RPMI7951 (cell line): ENCODE measurements around the gene PRKAG2. TPM values are rescaled to one million over a fixed set of nuclear protein-coding genes. Genes with fewer than 3 reads are reported as not detected.
A peak's percentile ranks its signal among the peaks of the same experiment; 100 is the strongest.

Experiments used
- DNase-seq: peaks from one replicate; pipeline ENCODE4 v3.0.0-alpha.2; 2012; ENCODE audit warnings: low read depth
- total RNA-seq: library from RNA; depleted of rRNA; stranded (reverse); fragments of >200 nt; shearing (Covaris generic); gene quantifications from 2 replicates; pipeline ENCODE4 v1.2.3, GENCODE V29; 2014

The PRKAG2 gene
- total RNA-seq, 1 experiment from 2014 or later: 3.6 TPM

DNA sequence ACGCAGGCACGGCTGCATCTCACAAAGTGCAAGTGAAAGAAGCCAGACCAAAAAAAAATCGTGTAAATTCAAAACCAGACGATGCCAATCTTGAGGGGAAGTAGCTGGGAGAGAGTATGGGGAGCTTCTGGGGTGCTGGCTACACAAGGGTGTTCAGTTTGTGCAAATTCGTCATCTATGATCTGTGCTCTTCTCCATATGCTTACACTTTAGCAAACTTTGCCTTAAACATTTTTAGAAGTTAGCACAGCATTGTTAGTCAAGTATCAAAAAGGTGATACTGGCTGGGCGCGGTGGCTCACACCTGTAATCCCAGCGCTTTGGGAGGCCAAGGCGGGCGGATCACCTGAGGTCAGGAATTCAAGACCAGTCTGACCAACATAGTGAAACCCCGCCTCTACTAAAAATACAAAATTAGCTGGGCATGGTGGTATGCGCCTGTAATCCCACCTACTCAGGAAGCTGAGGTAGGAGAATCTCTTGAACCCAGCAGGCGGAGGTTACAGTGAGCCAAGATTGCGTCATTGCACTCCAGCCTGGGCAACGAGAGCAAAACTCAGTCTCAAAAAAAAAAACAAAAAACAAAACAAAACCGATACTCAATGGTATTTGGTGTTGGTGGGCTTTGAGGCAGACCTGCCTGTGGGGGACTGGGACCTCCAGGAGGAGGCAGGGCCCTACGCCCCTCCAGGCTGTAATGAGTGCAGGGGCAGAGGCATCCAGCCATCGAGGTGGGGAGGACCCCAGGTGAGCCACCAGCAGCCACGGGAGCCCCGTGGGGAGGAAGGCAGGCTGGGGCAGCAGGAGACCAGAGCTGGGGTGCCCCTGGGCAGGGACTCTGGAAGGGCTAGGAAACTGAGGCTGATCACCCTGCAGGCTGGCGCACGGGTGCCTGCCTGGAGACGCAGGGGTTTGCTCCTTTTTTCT is 150.0 kb downstream of the PRKAG2 start:
- no peak for DNase-seq

DNA sequence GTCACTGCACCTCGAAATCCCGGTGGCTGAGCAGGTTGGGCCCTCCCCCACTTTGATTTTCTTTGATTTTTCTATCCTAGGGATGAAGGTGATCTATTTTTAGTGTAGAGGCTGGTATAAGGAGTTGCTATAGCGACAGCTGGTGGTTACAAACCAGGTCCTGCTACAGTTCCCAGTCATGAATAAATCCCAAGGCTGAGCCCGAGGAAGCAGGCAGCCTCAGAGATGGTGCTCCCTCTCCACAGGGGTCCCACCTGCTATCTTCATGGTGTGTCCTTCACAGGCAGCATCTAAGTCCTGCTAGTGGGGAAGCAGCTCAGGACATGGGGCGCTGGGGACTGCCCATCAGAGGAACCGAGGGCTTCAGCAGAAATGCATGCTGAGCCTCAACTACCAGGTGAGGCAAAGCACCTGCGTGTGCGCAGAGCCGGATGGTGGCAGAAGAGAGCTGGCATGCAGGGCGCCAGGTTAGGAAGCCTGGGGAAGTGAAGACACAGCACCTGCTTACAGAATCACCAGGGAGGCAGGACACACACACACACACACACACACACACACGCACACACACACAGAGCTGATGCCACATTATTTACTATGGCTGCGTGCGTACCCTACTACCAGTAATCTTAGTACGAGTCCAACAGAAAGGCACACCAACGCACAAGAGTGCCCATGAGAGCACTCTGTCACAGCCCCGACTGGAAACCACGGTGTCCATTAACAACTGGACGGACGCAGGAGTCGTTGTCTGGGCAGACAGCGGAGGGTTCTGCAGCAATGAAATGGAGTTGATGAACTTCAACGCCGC is 150.9 kb downstream of the PRKAG2 start:
- DNase-seq: peak; percentile 44

DNA sequence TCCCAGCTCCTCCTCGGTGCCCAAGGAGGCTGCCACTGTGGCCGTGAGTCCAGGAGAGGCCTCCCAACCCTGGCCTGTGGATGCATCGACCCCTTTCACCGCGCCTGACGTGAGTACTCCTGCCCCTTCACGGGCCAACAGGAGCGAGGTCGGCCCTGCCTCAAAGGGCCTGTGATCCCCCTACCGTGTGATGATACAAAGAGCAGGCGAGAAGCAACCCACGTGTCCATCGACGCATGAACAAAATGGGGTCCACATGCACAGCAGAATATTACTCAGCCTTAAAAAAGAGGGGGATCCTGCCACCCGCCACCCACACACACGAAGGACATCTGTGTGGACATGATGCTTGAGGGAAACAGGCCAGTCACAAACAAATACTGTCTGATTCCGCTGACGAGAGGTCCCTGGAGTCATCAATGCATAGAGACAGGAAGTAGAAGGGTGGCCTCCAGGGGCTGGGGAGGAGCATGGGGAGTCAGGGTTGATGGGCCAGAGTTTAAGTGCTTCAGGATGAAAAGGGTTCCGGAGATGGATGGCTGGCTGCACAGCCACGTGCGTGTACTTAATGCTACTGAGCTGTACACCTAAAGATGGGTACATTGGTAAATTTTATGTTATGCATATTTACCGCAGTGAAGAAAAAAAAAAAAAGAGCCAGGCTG is 151.9 kb downstream of the PRKAG2 start:
- no peak for DNase-seq

DNA sequence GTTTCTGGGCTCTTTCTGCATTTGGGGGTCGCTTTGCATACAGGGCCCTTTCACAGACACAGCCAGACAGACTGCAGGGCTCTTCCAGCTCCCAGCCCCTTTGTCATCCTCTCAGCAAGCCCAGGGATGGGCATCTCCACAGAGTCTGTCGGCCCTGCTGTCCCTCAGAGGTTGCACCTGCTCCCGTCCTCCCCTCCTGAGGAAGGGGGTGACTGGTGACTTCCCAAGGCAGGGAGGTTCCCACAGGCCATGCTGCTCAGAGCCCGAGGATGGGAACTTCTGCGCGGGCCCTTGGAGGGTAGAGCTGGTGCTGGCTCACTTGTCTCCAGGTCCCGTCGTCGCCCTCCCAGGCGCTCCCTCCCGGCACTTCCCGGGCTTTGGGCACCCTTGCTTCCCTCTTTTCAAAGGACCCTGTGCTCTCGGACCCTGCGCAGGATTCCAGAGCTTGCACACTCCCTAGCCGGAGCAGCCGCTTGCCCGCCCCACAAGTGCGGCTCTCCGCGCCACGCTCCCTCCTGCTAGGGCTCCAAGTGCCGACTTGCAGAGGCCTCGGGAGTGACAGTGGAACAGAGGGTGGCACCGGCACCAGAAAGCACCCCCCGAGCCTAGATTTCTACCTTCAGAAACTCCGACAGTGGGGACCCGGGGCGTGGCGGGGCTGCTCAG is 152.5 kb downstream of the PRKAG2 start:
- DNase-seq: no peak

DNA sequence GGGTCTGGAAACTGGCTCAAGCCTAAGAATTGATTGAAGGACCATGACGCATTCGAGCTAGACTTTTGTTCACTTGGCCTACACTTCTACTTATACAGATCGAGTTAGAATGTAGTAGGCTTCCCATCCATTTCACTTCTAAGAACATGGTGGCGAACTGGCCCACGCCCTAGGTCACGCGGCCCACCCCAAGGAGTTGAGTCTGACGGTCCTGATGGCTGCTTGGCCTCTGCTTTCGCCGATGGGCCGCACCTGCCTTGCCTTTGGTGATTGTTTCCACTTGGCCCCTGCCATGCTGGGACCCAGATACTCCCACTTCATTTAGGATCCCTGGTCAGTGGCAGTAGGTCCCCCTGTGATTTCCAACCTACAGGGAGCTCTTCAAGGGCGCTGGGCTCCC is 153.6 kb downstream of the PRKAG2 start:
- DNase-seq: no peak

DNA sequence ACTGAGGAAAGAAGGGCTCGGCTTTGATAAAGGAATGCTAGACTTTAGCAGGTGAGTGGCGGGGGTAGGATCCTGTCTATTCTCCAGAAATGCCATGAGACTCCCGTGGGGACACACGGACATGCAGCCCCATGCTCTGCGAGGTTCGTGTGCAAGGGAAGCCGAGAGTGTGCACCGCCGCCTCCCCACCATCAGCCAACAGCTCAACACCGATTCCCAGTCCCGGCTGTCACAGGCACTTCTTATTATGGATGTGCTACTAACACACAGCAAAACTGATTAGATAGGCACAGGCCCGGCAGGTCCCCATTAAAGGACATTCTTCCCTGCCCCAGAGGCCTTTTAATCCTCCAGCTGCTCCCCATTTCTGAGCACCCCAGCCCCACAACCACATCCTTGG is 154.4 kb downstream of the PRKAG2 start:
- no peak for DNase-seq

DNA sequence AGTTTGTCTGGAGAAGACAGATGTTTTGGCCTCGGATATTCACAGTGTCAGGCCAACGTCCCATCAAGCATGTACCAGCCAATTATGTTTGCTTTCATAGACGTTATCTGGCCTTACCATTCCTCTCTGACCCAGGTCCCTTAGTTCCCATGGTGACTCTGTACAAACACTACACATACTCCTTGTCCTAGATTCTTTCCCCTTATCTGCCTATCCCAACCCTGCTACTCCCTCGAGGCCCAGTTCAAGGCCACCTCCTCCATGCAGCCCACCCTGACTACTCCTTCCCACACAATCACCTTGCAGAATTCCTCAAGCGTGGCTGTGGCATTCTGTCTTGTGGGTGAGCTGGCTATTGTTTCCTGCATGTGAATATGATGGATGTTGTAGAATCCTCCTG is 155.2 kb downstream of the PRKAG2 start:
- DNase-seq: no peak

DNA sequence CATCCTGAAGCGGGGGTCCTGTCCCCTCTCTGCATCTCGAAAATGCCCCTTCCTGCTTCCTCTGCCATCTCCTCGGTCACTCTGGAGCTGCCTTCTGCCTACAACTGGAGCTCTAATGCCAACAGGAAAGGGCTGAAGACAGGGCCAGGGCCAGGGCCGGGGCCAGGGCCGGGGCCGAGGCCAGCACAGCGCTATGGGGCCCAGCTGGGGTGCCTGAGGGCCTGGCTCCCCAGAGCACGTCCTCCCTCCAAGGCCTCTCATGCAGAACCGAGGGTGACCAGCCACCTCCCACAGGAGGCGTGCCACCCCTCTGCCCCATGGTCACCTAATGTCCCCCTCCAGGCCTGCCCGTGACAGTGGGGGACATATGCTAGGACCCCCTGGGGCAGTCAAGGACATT is 155.7 kb downstream of the PRKAG2 start:
- no peak for DNase-seq

DNA sequence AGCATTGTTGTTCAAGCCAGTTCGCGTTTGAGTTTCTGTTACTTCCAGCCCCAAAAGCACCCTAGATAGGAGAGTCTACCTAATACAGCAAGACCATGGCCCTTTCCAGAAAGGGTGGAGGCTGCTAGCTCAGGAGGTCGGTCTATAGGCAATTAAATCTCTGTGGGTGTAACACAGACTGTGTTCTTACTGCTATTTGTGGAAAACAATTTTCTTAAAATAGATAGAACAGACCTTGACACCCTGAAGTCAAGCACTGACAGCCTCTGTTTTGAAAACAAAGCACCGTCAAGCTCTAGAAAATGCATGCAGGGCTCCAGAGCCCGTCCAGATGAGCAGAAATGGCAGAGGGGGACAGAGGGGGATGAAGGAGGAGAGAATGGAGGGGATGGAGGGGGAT is 156.6 kb downstream of the PRKAG2 start:
- no peak for DNase-seq

DNA sequence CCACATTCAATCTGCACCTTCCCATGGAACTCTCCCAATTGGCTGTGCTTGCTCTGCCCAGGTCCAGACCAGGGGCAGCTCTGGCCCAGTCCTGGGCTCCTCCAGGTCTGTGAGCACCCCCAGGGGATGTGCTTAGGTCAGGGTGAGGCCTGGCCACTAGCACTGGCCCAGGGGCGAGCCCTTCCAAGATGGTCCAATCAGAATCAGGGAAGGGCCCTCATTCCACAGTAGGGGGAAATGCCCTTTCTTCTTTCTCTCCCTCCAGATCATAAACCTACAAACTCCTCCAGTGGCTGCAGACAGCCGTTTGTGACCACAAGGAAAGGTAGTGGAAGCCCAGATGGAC is 157.0 kb downstream of the PRKAG2 start:
- no peak for DNase-seq

DNA sequence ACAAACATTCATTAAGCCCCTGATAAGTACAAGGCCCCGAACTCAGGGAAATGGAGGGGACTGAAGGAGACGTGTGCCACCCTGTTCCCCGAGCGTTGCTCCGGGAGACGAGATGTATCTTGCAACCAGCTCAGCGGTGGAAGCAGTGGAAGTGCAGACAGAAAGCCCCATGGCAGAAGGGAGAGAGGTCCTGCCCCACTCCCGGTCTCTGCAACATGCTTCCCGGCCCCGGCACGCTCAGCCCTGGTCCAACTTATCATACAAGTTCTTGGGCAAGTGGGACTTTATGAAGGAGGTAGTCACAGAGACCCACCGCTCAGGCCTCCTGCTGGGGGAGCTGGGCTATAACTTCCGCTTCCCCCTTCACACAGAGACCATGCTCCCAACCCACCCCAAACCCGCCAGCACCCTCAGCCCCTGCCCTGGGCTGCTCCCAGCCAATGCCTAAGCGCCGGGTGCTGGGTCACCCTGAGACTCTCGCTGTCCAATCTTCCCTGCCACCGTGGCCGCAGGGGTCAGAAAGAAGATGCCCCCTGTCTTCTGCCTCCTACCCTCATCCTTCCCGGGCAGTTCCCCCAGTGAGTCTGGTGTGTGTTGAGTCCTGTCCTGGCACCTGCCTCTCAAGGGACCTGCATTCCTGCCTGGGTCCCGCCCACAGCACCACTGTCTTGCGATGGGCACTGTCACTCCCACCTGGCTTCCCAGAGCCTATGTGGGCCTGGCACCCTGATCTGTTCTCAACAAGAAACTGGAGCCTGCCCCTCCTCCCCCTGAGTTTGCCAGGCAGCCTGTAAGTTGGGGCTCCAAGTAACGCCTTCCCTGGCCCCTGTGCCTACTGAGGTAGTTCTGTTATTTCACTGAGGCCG is 157.7 kb downstream of the PRKAG2 start:
- DNase-seq: no peak

DNA sequence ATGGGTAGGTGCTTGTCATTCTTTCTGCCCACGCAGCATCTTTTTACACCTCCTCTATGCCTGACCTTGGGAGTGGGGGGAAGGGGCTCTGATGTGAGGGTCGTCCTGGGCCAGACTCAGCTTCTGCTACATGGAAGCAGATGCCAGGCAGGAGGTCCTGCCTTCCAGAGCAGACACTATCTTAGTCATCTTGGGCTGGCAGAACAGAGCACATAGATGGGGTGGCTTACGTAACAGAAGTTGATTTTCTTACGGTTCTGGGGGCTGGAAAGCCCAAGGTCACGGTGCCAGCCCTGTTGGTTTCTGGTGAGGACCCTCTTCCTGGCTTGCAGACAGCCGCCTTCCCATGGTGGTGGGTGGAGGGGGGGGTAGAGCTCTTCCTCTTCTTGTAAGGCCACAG is 159.0 kb downstream of the PRKAG2 start:
- no peak for DNase-seq

DNA sequence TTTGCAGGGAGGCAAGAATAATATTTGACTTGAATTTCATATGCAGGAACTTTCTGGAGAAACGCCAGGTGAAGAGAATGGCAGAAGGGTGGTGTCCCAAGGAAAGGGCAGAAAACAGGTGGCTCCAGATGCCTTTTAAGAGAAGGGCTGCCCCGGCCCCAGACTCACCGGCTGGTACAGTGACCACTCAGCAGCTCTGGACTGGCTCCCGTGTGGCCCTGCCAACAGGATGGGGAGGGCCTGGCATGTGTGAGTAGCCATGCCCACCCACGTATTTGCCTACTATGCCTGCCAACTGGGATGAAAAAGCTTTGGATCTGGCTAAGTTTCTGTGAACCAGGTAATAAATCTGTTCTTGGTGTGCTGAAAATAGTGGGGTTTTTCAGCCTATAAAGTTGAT is 159.5 kb downstream of the PRKAG2 start:
- DNase-seq: no peak

DNA sequence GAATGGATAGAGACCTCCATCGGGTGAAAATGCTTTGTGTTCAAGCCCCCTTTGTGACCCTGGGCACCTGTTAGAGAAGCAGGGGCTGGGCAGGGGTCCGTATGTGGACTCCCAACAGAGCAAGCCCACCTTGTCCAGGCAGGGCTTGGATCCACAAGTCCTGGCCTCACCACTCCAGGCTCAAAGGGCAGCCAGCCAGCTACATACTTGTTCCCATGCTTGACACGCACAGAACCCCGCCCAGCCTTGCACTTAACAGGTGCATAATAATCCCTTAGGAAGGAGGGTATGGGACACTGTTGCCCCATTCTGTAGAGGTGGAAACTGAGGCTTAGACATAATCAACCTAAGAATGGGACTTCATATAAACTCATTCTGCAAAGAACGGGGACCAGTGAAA is 160.6 kb downstream of the PRKAG2 start:
- DNase-seq: no peak

DNA sequence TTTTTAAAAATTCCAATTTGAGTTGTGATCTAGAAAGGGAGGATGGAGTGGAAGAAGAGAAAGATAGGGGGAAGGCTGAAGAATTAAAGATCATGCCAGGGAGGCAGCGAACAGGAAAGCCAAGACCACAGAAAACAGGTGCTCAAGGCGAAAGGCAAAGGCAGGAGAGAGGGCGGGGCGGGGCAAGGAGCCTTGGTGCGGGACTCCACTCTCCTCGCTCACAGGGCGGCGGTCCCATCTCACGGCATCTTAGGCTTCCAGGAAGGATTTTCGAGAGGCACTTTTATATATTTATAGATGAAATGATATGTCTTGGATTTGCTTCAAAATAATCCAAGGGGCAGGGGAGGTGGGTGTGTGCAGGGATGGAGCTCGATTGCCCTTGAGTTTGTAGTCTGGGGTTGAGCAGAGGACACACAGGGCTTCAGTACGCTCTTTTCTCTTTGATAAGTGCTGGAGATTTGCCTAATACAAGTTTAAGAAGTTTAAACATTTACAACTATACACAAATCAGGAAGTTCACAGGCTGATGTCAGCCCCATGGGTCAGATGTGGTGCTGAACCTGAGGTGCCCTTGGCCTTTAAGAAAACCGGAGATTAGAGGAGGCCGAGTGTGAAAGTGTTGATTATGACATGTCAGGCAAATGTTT is 161.1 kb downstream of the PRKAG2 start:
- DNase-seq: no peak

DNA sequence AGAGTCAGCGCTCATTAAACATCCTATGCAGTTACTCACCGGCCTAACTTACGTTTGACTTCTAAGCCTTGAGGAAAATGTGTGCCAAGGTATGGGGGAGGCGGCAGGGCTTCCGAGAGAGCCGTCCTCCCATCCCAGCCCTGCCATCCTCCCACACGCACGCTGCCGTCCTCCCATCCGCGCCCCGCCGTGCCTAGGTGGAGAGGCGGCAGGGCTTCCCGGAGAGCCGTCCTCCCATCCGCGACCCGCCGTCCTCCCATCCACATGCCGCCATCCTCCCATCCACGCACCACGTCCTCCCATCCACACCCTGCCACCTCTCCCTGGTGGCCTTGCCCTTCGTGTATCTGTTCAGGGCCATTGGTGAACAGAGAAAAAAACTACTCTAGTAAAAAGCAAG is 162.7 kb downstream of the PRKAG2 start:
- DNase-seq: no peak

DNA sequence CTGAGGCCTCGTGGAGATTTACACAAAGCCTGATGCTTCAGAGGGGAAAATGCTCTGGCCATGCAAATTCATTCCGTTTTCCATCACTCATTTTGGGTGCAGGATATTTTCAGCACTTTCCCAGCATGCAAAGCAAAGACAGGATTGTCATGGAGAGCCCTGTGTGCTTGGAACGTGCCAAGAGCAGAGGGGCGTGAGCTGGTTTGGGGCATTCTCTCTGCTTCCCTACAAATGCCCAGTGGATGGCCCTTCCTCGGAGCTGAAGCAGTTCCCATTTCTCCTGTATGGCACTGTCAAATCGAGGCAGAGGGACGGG is 164.1 kb downstream of the PRKAG2 start:
- DNase-seq: no peak

DNA sequence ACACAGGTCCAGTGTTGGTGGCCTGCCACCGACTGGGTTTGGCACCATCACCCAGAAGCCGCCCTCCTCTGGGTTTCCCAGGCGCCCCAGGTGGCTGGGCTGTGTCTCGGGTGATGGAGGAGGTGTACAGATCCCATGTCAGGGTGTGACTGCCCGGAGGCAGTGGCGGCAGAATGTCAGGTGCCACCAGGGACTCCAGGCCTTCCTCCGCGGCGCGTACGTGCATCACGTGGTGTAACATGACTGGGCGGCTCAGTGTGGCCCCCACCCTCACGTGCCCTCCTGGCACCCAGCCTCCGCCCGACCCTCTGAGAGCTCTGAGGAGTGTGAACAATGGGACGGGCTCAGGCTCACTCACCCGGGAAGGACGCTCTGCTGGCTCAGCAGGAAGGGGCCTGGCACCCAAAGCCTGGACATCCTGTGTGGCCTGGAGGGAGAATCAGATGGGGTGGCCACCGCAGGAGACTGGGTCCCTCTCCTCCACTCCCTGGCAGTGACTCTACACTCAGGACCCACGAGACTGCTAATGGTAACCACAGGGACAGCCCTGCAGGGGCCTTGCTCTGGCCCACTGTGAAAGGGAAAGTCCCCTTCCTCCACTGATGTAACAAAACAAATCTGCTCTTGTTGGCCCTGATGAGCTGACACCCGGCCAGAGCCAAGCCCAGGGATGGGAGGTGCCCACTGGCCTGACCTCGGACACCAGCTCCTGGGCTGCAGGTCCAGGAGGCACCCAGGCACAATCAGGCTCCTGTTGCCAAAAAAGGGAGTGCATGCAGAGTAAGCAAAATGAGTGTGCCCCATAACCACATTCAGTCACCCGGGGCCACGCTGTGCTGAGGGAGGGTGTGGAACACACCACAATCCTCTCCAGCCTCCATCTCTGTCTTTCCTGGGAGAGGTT is 164.8 kb downstream of the PRKAG2 start:
- DNase-seq: peak; percentile 66

DNA sequence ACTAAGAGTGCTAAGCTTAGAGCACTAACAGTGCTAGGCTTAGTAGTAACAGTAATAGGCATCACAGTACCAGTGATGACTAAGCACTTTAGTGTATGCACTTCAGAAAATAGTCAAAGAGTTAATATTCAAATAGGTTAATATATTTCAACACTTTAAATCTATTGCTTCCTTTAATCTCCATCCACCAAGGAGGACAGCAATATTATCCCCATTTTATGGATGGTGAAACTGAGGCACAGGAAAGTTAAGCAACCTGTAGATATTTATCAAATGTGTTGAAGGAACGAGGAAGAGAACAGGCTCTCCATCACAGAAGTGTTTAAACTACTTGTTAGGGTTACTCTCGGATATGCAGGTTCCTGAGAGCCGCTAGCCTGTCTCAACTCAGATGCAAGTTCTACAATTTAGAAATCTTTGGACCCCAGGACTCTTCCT is 165.5 kb downstream of the PRKAG2 start:
- DNase-seq: no peak
